WTC11 (cell line): ENCODE measurements around the gene MIPEP.

Experiments
- ATF3 ChIP-seq: sonication (generic); formaldehyde crosslinking; conservative IDR thresholded peaks from 2 replicates; pipeline ENCODE4 v1.8.1; 2022; ENCODE audit warnings: mild to moderate bottlenecking, missing genetic modification reagents
- CREM ChIP-seq: sonication (generic); formaldehyde crosslinking; IDR thresholded peaks from 2 replicates; pipeline ENCODE4 v1.8.1; 2022; ENCODE audit warnings: mild to moderate bottlenecking, missing genetic modification reagents, moderate library complexity
- CTCF ChIP-seq: fragments of 200-600 bp; IDR thresholded peaks from 2 replicates; pipeline ENCODE4 v1.8.0; 2022; ENCODE audit warnings: antibody characterized with exemption
- IRF2 ChIP-seq: sonication (generic); formaldehyde crosslinking; IDR thresholded peaks from 2 replicates; pipeline ENCODE4 v1.8.0; 2022; ENCODE audit warnings: low read depth, missing genetic modification reagents, borderline replicate concordance
- MAX ChIP-seq: sonication (generic); formaldehyde crosslinking; IDR thresholded peaks from 2 replicates; pipeline ENCODE4 v1.8.0; 2022; ENCODE audit warnings: mild to moderate bottlenecking, missing genetic modification reagents
- MLX ChIP-seq: sonication (generic); formaldehyde crosslinking; IDR thresholded peaks from 2 replicates; pipeline ENCODE4 v1.8.1; 2023; ENCODE audit warnings: mild to moderate bottlenecking, missing genetic modification reagents, moderate library complexity
- PRDM15 ChIP-seq: sonication (generic); formaldehyde crosslinking; IDR thresholded peaks from 2 replicates; pipeline ENCODE4 v1.8.0; 2022; ENCODE audit warnings: missing genetic modification reagents
- SP1 ChIP-seq: sonication (generic); formaldehyde crosslinking; conservative IDR thresholded peaks from 2 replicates; pipeline ENCODE4 v1.8.1; 2022; ENCODE audit warnings: missing genetic modification reagents
- USF2 ChIP-seq: sonication (generic); formaldehyde crosslinking; IDR thresholded peaks from 2 replicates; pipeline ENCODE4 v1.8.1; 2023; ENCODE audit warnings: mild to moderate bottlenecking, missing genetic modification reagents, moderate library complexity
- ZBTB21 ChIP-seq: sonication (generic); formaldehyde crosslinking; IDR thresholded peaks from 2 replicates; pipeline ENCODE4 v1.8.1; 2023; ENCODE audit warnings: mild to moderate bottlenecking, missing genetic modification reagents, borderline replicate concordance
- ZNF138 ChIP-seq: sonication (generic); formaldehyde crosslinking; conservative IDR thresholded peaks from 2 replicates; pipeline ENCODE4 v1.8.1; 2022; ENCODE audit warnings: mild to moderate bottlenecking, moderate library complexity, missing genetic modification reagents
- ZNF532 ChIP-seq: fragments of 250-450 bp; sonication (Bioruptor Pico); IDR thresholded peaks from 2 replicates; pipeline ENCODE4 v1.9.0; 2021; ENCODE audit warnings: mild to moderate bottlenecking, borderline replicate concordance

GRCh38 chr13:23788459-23788858 is 100.7 kb downstream of the MIPEP start:
- TF ChIP-seq MLX (CRISPR knock-in tag) (no peak), CTCF (no peak), IRF2 (CRISPR knock-in tag) (no peak), MAX (CRISPR knock-in tag) (no peak), ZBTB21 (CRISPR knock-in tag) (no peak), ZNF138 (no peak), CREM (CRISPR knock-in tag) (no peak), ZNF532 (CRISPR knock-in tag) (no peak), PRDM15 (CRISPR knock-in tag) (no peak), ATF3 (CRISPR knock-in tag) (no peak), USF2 (CRISPR knock-in tag) (no peak), SP1 (CRISPR knock-in tag) (no peak)
